ENCODE data around the gene SLC17A7. TPM values are rescaled to one million over a fixed set of nuclear protein-coding genes. Genes with fewer than 3 reads are reported as not detected.

SLC17A7 gene
- total RNA-seq, 2 experiments from 2014 or later: 0.23 TPM; not detected in 1

- ATAC-seq (peak; percentile 18), DNase-seq (peak; percentile 75)
- intact Hi-C loops (cut with micrococcal nuclease): loop anchor here (5.0 to 10.0 kb wide), 2 partner anchors 51 to 178 kb away; no protein-coding TSS in a partner anchor
- ChIA-PET CTCF (interaction anchor here (0.5 to 2.0 kb wide), 6 partner anchors 9 to 217 kb away, joined by 3 to 13 read pairs (median 3); partner anchors contain the start of genes FLT3LG and PIH1D1), POLR2A (interaction anchor here (0.6 to 2.3 kb wide), 3 partner anchors 9 to 51 kb away, joined by 3 to 11 read pairs (median 6); partner anchors contain the start of genes ALDH16A1 and PIH1D1)
- TF ChIP-seq CTCF (IDR thresholded peaks at IDR 0.05): no peak
- Mint-ChIP-seq H3K4me1 (ENCODE audit: low read depth) (peaks cover 33% of the 10 kb centered on the region), H3K27ac (peak overlapping the region; percentile 83), H3K4me3 (peak overlapping the region; percentile 74), H3K36me3 (ENCODE audit: low read depth) (peaks cover 8% of the 10 kb centered on the region), H3K27me3 (peaks cover 44% of the 10 kb centered on the region), H3K9me3 (no peaks in the 10 kb centered on the region)
Observed at GRCh38 chr19:49442771-49443365, 1.5 kb upstream of the SLC17A7 start.

DNA sequence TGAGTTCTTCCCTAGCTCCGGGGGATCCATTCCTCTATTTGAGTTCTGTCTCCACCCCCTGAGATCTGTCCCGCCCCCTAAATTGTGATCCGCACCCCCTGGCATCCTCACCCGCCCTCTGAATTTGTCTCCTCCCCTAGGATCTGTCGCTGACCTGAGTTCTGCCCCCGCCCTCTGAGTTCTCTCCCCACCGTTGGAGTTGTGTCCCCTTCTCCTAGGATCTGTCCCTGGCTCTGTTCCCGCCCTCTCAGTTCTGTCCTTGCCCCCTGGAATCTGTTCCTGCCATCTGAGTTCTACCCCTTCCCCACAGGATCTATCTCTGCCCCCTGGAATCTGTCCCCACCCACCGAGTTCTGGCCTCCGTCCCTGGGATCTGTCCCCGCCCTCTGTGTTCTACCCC lies 1.0 kb upstream of the SLC17A7 start:
- peaks cover 49% of the 10 kb centered on the region for H3K27me3 Mint-ChIP-seq
- ChIA-PET CTCF (interaction anchor here (0.5 to 2.0 kb wide), 6 partner anchors 31 to 216 kb away, joined by 3 to 13 read pairs (median 3); partner anchors contain the start of gene FLT3LG), POLR2A (interaction anchor here (1.5 to 2.3 kb wide), 2 partner anchors 10 to 51 kb away, joined by 6 to 11 read pairs; partner anchors contain the start of genes ALDH16A1 and PIH1D1)
- peaks cover 29% of the 10 kb centered on the region for H3K4me1 Mint-ChIP-seq (ENCODE audit: low read depth)
- ATAC-seq (no peak), DNase-seq (peak; percentile 53)
- TF ChIP-seq CTCF (IDR thresholded peaks at IDR 0.05): no peak
- H3K27ac Mint-ChIP-seq: no peak overlapping the region
- H3K36me3 Mint-ChIP-seq (ENCODE audit: low read depth): peaks cover 5% of the 10 kb centered on the region
- no peaks in the 10 kb centered on the region for H3K9me3 Mint-ChIP-seq
- peak overlapping the region; percentile 74 for H3K4me3 Mint-ChIP-seq
- intact Hi-C loops (cut with micrococcal nuclease): loop anchor here (5.0 to 10.0 kb wide), 2 partner anchors 50 to 178 kb away; no protein-coding TSS in a partner anchor

DNA sequence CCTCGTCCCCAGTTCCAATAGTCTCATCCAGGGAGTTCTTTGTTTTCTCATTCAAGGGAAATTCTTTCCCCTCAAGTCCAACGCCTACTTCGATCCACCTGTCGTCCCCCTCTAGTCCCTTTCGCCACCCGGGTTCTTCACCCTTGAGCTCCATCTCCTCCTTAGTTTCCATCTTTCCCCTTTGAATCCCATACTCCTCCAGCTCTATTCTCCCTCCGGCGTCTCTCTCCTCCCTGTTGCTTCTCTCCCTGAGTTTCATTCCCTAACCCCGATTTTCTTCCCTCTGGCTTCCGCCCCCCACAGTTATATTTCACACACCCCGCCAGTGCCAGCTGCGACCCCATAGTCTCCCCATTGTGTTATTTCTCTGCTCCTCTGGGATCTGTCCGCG lies 628 bp upstream of the SLC17A7 start:
- Mint-ChIP-seq H3K27ac (no peak overlapping the region), H3K4me3 (peak overlapping the region; percentile 74), H3K9me3 (no peaks in the 10 kb centered on the region), H3K36me3 (ENCODE audit: low read depth) (peaks cover 3% of the 10 kb centered on the region), H3K27me3 (peaks cover 51% of the 10 kb centered on the region), H3K4me1 (ENCODE audit: low read depth) (peaks cover 27% of the 10 kb centered on the region)
- CTCF ChIA-PET: interaction anchor here (1.0 to 2.0 kb wide), 4 partner anchors 33 to 216 kb away, joined by 3 to 13 read pairs (median 3); no protein-coding TSS in a partner anchor
- ATAC-seq (no peak), DNase-seq (no peak)
- no peak for TF ChIP-seq CTCF (IDR thresholded peaks at IDR 0.05)
- intact Hi-C loops (cut with micrococcal nuclease): loop anchor here (5.0 to 10.0 kb wide), 2 partner anchors 50 to 177 kb away; no protein-coding TSS in a partner anchor
- POLR2A ChIA-PET: interaction anchor here (1.5 to 2.3 kb wide), 2 partner anchors 10 to 50 kb away, joined by 6 to 11 read pairs; partner anchors contain the start of genes ALDH16A1 and PIH1D1

DNA sequence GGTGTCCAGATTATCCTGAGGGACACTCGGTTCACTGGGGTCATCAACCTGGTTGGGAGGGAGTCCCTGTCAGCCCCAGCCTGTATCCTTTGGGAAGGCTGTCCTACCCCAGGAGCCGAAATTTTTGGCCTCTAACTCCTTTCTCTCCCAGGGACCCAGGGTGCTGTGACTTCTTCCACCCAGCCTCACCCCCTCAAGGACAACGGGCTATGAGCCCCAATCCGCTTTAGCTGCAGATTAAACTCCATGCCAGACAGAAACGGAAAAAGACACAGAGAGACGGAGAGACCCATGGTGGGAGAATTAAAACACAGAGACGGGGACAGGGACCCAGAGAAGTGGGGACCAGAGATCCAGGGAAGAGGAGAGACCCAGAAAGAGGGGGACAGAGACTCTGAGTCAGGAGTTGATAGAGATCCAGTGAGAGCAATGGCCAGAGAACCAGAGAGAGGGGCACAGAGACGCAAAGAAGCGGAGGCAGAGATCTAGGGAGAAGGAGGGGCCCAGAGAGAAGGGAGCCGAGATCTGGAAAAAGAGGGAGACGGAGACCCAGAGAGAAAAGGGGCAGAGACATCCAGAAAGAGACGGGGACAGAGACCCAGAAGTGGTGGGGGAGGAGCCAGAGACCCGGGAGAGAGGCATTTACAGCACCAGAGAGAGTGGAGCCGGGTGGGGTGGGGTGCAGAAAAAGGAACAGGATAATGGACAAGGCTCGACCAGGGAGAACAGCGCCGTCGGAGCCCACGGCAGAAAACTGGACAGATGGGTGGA lies 703 bp downstream of the SLC17A7 start:
- no peak overlapping the region for H3K27ac Mint-ChIP-seq
- H3K4me3 Mint-ChIP-seq: no peak overlapping the region
- intact Hi-C loops (cut with micrococcal nuclease): loop anchor here (5.0 to 10.0 kb wide), 2 partner anchors 48 to 176 kb away; no protein-coding TSS in a partner anchor
- ATAC-seq (no peak), DNase-seq (no peak)
- H3K4me1 Mint-ChIP-seq (ENCODE audit: low read depth): peaks cover 34% of the 10 kb centered on the region
- H3K9me3 Mint-ChIP-seq: no peaks in the 10 kb centered on the region
- ChIA-PET POLR2A (interaction anchor here (1.0 to 1.5 kb wide), 3 partner anchors 11 to 51 kb away, joined by 3 to 4 read pairs (median 3); partner anchors contain the start of gene PIH1D1), CTCF (interaction anchor here (1.0 kb wide), 1 partner anchor 11 kb away, joined by 4 read pairs; no protein-coding TSS in a partner anchor)
- TF ChIP-seq CTCF (IDR thresholded peaks at IDR 0.05): no peak
- no peaks in the 10 kb centered on the region for H3K36me3 Mint-ChIP-seq (ENCODE audit: low read depth)
- H3K27me3 Mint-ChIP-seq: peaks cover 65% of the 10 kb centered on the region
